HepG2 (cell line): ENCODE data around the gene PLCB2. TPM values are rescaled to one million over a fixed set of nuclear protein-coding genes. Genes with fewer than 3 reads are reported as not detected.

Experiments
- ATAC-seq: fragments of 200-7000 bp; cut with Tn5 transposase; 3 replicates; pipeline ENCODE4 v1.9.1; 2020; ENCODE audit warnings: mild to moderate bottlenecking, moderate library complexity
- BruUV-seq: library from RNA; stranded (reverse); fragments of 400-500 nt; replicated peaks from 2 replicates; lab custom pipeline; 2021; lab: Mats Ljungman, UMichigan
- CTCF ChIA-PET: fragments of 300-600 bp; formaldehyde crosslinking; extraction: SDS; loops from one replicate; lab custom pipeline; 2021; ENCODE audit warnings: low total read pairs, inconsistent platforms, low intra/inter-chr PET ratio; lab: Yijun Ruan, JAX
- POLR2A ChIA-PET: fragments of 350-600 bp; sonication (Branson Sonifier 250); formaldehyde crosslinking; loops from one replicate; lab custom pipeline; 2020; ENCODE audit warnings: antibody characterized with exemption, inconsistent platforms; lab: Yijun Ruan, JAX
- DNase-seq: peaks from one replicate; pipeline ENCODE4 v3.0.0-alpha.2; 2015; ENCODE audit warnings: low spot score
- FAIRE-seq: peaks from 3 replicates; lab custom pipeline; 2011; peaks lifted over from hg19 to GRCh38; lab: Jason Lieb, UNC
- H2AFZ ChIP-seq: one replicate; pipeline ENCODE4 v1.6.1; 2011; ENCODE audit warnings: low read length, inconsistent platforms
- H3K27ac ChIP-seq: fragments of 300-600 bp; 3 replicates; pipeline ENCODE4 v1.8.0; 2011; ENCODE audit warnings: mixed run types, mild to moderate bottlenecking, mixed read lengths, low read length, inconsistent platforms; ENCODE audit not compliant: insufficient read depth; ENCODE audit errors: extremely low read length
- H3K27me3 ChIP-seq, 2 experiments: fragments of 200-600 bp in 1 of 2; 2 replicates in 1 of 2; 3 replicates in 1 of 2; pipeline versions ENCODE4 v1.6.0 to v1.8.0; 2011; ENCODE audit warnings: low read length in 2 of 2, mild to moderate bottlenecking in 2 of 2, moderate library complexity in 2 of 2, inconsistent platforms in 1 of 2; ENCODE audit not compliant: insufficient read depth in 2 of 2, control insufficient read depth in 1 of 2
- H3K36me3 ChIP-seq, 2 experiments: fragments of 200-600 bp in 1 of 2; replicated peaks in 1 of 2; 2 replicates in 1 of 2; 3 replicates in 1 of 2; pipeline versions ENCODE4 v1.5.1 to v1.8.0; 2011; ENCODE audit warnings: low read length in 2 of 2, inconsistent platforms in 1 of 2; ENCODE audit not compliant: insufficient read depth in 2 of 2, control insufficient read depth in 1 of 2
- H3K4me1 ChIP-seq: 2 replicates; pipeline ENCODE4 v1.5.1; 2012; ENCODE audit warnings: low read length, inconsistent platforms; ENCODE audit not compliant: insufficient read depth
- H3K4me2 ChIP-seq: 2 replicates; pipeline ENCODE4 v1.6.0; 2011; ENCODE audit warnings: low read depth, low read length, inconsistent platforms
- H3K4me3 ChIP-seq, 3 experiments: fragments of 200-600 bp in 1 of 3; sonication (generic), shearing (Covaris generic) in 1 of 3; replicated peaks in 1 of 3; 2 replicates each; pipeline ENCODE4 v1.5.1; 2011 to 2016; ENCODE audit warnings: low read length in 3 of 3, inconsistent platforms in 2 of 3, low read depth in 2 of 3, mild to moderate bottlenecking in 2 of 3, control low read depth in 1 of 3, mixed read lengths in 1 of 3; ENCODE audit not compliant: insufficient read depth in 1 of 3
- H3K79me2 ChIP-seq: one replicate; pipeline ENCODE4 v1.6.1; 2011; ENCODE audit warnings: low read length, inconsistent platforms; ENCODE audit not compliant: insufficient read depth
- H3K9ac ChIP-seq: 2 replicates; pipeline ENCODE4 v1.6.0; 2011; ENCODE audit warnings: mild to moderate bottlenecking, low read depth, low read length, inconsistent platforms; ENCODE audit not compliant: insufficient read depth
- H3K9me3 ChIP-seq: 2 replicates; pipeline ENCODE4 v1.5.1; 2012; ENCODE audit warnings: mild to moderate bottlenecking, low read length
- H4K20me1 ChIP-seq: 2 replicates; pipeline ENCODE4 v1.6.0; 2011; ENCODE audit warnings: inconsistent platforms, mild to moderate bottlenecking, low read length, moderate library complexity; ENCODE audit not compliant: insufficient read depth
- ATF2 ChIP-seq: sonication (generic); formaldehyde crosslinking; IDR thresholded peaks from 2 replicates; pipeline ENCODE4 v1.4.0; 2020; ENCODE audit warnings: missing genetic modification reagents
- ATF3 ChIP-seq: sonication (generic); formaldehyde crosslinking; IDR thresholded peaks from 2 replicates; pipeline ENCODE4 v1.4.0; 2020; ENCODE audit warnings: missing genetic modification reagents
- FOSL2 ChIP-seq: sonication (generic); formaldehyde crosslinking; IDR thresholded peaks from 2 replicates; pipeline ENCODE4 v1.4.0; 2020; ENCODE audit warnings: missing genetic modification reagents
- KDM2A ChIP-seq: sonication (generic); formaldehyde crosslinking; IDR thresholded peaks from 2 replicates; pipeline ENCODE4 v1.4.0; 2020; ENCODE audit warnings: low read depth, missing genetic modification reagents, borderline replicate concordance
- NFKB2 ChIP-seq: sonication (generic); formaldehyde crosslinking; IDR thresholded peaks from 2 replicates; pipeline ENCODE4 v1.4.0; 2020; ENCODE audit warnings: missing genetic modification reagents, borderline replicate concordance
- POGK ChIP-seq: sonication (generic); formaldehyde crosslinking; conservative IDR thresholded peaks from 2 replicates; pipeline ENCODE4 v1.8.0; 2022; ENCODE audit warnings: mild to moderate bottlenecking, moderate library complexity, missing genetic modification reagents
- POLR2A ChIP-seq, 2 experiments: IDR thresholded peaks; 2 replicates each; pipeline ENCODE4 v1.6.1; 2011; ENCODE audit warnings: low read depth in 2 of 2, low read length in 2 of 2, mild to moderate bottlenecking in 1 of 2, moderate library complexity in 1 of 2; ENCODE audit not compliant: insufficient read depth in 1 of 2
- SAP130 ChIP-seq: IDR thresholded peaks from 2 replicates; pipeline ENCODE4 v1.6.1; 2016; ENCODE audit warnings: low read depth
- SIX1 ChIP-seq: sonication (generic); formaldehyde crosslinking; IDR thresholded peaks from 2 replicates; pipeline ENCODE4 v1.4.0; 2020; ENCODE audit warnings: missing genetic modification reagents, borderline replicate concordance
- TAF1 ChIP-seq: sonication (generic); formaldehyde crosslinking; IDR thresholded peaks from 2 replicates; pipeline ENCODE4 v1.4.0; 2020; ENCODE audit warnings: missing genetic modification reagents
- TEAD3 ChIP-seq: optimal IDR thresholded peaks from 2 replicates; pipeline ENCODE3; 2016; ENCODE audit warnings: borderline replicate concordance
- THYN1 ChIP-seq: sonication (generic); formaldehyde crosslinking; IDR thresholded peaks from 2 replicates; pipeline ENCODE4 v1.8.1; 2023; ENCODE audit warnings: low read depth, mild to moderate bottlenecking, moderate library complexity, missing genetic modification reagents, borderline replicate concordance
- ZNF230 ChIP-seq: sonication (generic); formaldehyde crosslinking; IDR thresholded peaks from 2 replicates; pipeline ENCODE4 v1.4.0; 2020; ENCODE audit warnings: mild to moderate bottlenecking, missing genetic modification reagents
- ZNF256 ChIP-seq: sonication (generic); formaldehyde crosslinking; conservative IDR thresholded peaks from 2 replicates; pipeline ENCODE4 v1.4.0; 2020; ENCODE audit warnings: missing genetic modification reagents
- ZNF687 ChIP-seq: sonication (generic); formaldehyde crosslinking; IDR thresholded peaks from 2 replicates; pipeline ENCODE4 v1.5.1; 2020; ENCODE audit warnings: mild to moderate bottlenecking, missing genetic modification reagents, moderate library complexity
- ZSCAN9 ChIP-seq: IDR thresholded peaks from 2 replicates; pipeline ENCODE4 v1.6.1; 2016; ENCODE audit warnings: borderline replicate concordance
- WGBS: methylation state at CpG from one replicate; pipeline ENCODE4 v1.1.6; 2017; ENCODE audit warnings: low lambda C conversion rate; 5-methylcytosine and 5-hydroxymethylcytosine counted together
- in situ Hi-C: cut with HindIII; loops from 2 replicates; pipeline ENCODE4 v1.10.0; 2017; ENCODE audit warnings: low pct_unique_long_range_greater_than_20kb; ENCODE audit not compliant: extremely low pct_ligation_motif_present
- intact Hi-C: fragments of 100-400 bp; cut with micrococcal nuclease; formaldehyde crosslinking; loops from one replicate; pipeline ENCODE4 v1.10.0; 2022; ENCODE audit not compliant: unreplicated experiment
- polyA plus RNA-seq, 8 experiments: library from polyadenylated mRNA; depleted of rRNA in 3 of 8; stranded (reverse) in 7 of 8; unstranded in 1 of 8; fragments of >200 nt; fragmentation: Illumina TruSeq in 4 of 8; extraction: Trizol in 4 of 8; gene quantifications; 2 replicates each; pipeline versions ENCODE4 v1.2.1 to v1.2.3, GENCODE V29; 2011 to 2016; ENCODE audit warnings: low read depth in 4 of 8, missing spikeins in 1 of 8, mixed read lengths in 1 of 8; ENCODE audit not compliant: insufficient read depth in 1 of 8
- total RNA-seq, 5 experiments: library from RNA; depleted of rRNA; stranded (reverse); fragments of >200 nt; fragmentation: Illumina TruSeq; extraction: Trizol; gene quantifications; 2 replicates each; pipeline ENCODE4 v1.2.3, GENCODE V29; 2016; ENCODE audit warnings: low read depth in 1 of 5

Gene PLCB2
- total and polyA plus RNA-seq, 2 of the 13 experiments (the other 11 are each of a cell fraction or from before 2014, with no cell fraction given): 0.11 TPM; not detected in 1

GRCh38 chr15:40338921-40339620 lies 31.3 kb upstream of the PLCB2 start:
- H3K27me3 ChIP-seq: no peaks in the 10 kb centered on the region
- peaks cover 4% of the 10 kb centered on the region; the same call in 1 of the 2 replicates for H4K20me1 ChIP-seq
- FAIRE-seq (no peak), ATAC-seq (peak; percentile 55), DNase-seq (peak; percentile 85)
- H3K9ac ChIP-seq: peak overlapping the region; percentile 76
- no peaks in the 10 kb centered on the region for H3K9me3 ChIP-seq
- CTCF ChIA-PET: interaction anchor here (1.8 to 2.3 kb wide), 2 partner anchors 17 to 83 kb away, joined by 6 to 19 read pairs; partner anchors contain the start of gene INAFM2
- H3K4me3 ChIP-seq: peak overlapping the region in 2 of 3 experiments; percentile 68 to 79; a peak in 4 of 6 replicates
- H2AFZ ChIP-seq: no peak overlapping the region
- TSS peak; percentile 98 for BruUV-seq
- H3K79me2 ChIP-seq: no peaks in the 10 kb centered on the region
- POLR2A ChIA-PET: interaction anchor here (0.9 to 4.4 kb wide), 8 partner anchors 8 to 83 kb away, joined by 3 to 24 read pairs (median 4); partner anchors contain the start of genes INAFM2 and IVD
- peak overlapping the region; percentile 86 for H3K4me2 ChIP-seq
- WGBS: 39% methylated on average over 4 of the region's 11 CpGs
- H3K36me3 ChIP-seq: no peaks in the 10 kb centered on the region; a peak in 1 of 5 replicates
- in situ Hi-C loops: no loop called here
- peaks cover 50% of the 10 kb centered on the region for H3K4me1 ChIP-seq
- no peak overlapping the region for H3K27ac ChIP-seq
- intact Hi-C loops: loop anchor here (1.0 kb wide), 1 partner anchor 18 kb away; no protein-coding TSS in a partner anchor
- TF ChIP-seq KDM2A (CRISPR knock-in tag) (no peak), ZNF256 (CRISPR knock-in tag) (no peak), SAP130 (CRISPR knock-in tag) (peak; percentile 32), ZNF230 (CRISPR knock-in tag) (no peak), ATF2 (peak; percentile 60; the same call in 1 of the 2 replicates), POLR2A (IDR thresholded peaks at IDR 0.05; ENCODE audit: insufficient read depth in 1 of 2, low read depth in 2 of 2, low read length in 2 of 2) (peak in 1 of 2 experiments; percentile 11; a peak in 1 of 4 replicates), THYN1 (no peak), ZNF687 (CRISPR knock-in tag) (peak; percentile 5; the same call in 1 of the 2 replicates), TEAD3 (CRISPR knock-in tag) (peak; percentile 81), TAF1 (peak; percentile 16; the same call in 1 of the 2 replicates), FOSL2 (CRISPR knock-in tag) (peak; percentile 79), POGK (CRISPR knock-in tag) (no peak), ATF3 (peak; percentile 54; the same call in 1 of the 2 replicates), ZSCAN9 (CRISPR knock-in tag) (no peak), SIX1 (CRISPR knock-in tag) (no peak), NFKB2 (CRISPR knock-in tag) (0 out of 2 replicates have a peak, but pooled peaks have one; percentile 9)
